Testis (tissue), 2 donors: ENCODE measurements around the gene NRP2.

ENCODE experiments used
- POLR2A ChIP-seq: fragments of 450-650 bp; IDR thresholded peaks from one replicate; pipeline ENCODE4 v1.6.1; 2017; ENCODE audit warnings: antibody characterized with exemption, mild to moderate bottlenecking, moderate library complexity
- TF ChIP-seq, protein P1 (sequence below), 3 experiments: fragments of 450-650 bp in 2 of 3; fragments of 200-600 bp in 1 of 3; sonication (generic) in 1 of 3; IDR thresholded peaks; one replicate each; pipeline ENCODE4 v1.5.1; 2016 to 2019; ENCODE audit warnings: antibody characterized with exemption in 3 of 3, mild to moderate bottlenecking in 2 of 3, moderate library complexity in 1 of 3

DNA sequence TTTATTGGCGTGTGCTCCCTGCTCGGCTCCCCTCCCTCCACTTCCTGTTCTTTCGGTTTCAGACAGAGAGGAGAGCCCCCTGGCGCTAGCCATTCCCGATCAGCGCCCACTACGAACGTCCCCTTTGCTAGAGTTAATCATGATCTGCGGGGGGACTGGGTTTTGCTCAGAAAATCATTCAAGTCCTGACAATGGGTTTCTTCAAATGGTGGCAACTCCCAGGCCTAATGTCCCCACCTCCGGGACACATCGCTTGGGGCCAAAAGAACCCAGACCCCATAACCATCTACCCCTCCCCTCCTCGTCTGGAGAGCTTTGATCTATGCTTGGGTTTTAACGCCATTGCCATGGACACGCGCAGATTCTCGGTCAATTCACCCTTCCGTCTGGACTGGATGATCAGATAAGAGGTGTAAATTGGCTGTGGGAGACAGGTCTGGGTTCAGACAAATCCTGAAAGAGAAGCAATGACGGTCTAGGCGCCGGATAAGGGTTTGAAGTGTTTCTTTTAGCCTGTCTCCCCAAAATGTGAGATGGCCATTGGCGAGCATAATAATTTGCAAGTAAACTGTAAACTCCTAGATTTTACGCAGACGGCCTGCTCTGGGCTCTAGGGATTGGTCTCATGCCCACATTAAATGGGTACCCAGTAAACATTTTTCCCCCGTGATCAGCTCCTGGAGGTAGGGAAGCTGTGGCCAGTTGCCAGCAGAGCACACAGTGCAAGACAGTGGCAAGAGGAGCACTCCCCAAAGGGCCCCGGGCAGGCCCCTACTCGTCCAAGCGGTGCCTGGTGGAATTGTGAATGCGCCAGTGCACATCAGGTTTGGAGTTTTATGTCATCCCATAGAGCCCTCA lies 4.7 kb downstream of the NRP2 start:
- TF ChIP-seq, protein P1, sequence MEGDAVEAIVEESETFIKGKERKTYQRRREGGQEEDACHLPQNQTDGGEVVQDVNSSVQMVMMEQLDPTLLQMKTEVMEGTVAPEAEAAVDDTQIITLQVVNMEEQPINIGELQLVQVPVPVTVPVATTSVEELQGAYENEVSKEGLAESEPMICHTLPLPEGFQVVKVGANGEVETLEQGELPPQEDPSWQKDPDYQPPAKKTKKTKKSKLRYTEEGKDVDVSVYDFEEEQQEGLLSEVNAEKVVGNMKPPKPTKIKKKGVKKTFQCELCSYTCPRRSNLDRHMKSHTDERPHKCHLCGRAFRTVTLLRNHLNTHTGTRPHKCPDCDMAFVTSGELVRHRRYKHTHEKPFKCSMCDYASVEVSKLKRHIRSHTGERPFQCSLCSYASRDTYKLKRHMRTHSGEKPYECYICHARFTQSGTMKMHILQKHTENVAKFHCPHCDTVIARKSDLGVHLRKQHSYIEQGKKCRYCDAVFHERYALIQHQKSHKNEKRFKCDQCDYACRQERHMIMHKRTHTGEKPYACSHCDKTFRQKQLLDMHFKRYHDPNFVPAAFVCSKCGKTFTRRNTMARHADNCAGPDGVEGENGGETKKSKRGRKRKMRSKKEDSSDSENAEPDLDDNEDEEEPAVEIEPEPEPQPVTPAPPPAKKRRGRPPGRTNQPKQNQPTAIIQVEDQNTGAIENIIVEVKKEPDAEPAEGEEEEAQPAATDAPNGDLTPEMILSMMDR (IDR thresholded peaks at IDR 0.05): no peak
- TF ChIP-seq POLR2A: no peak
